ENCODE results near the gene NR3C2.

- TF ChIP-seq, protein P1, sequence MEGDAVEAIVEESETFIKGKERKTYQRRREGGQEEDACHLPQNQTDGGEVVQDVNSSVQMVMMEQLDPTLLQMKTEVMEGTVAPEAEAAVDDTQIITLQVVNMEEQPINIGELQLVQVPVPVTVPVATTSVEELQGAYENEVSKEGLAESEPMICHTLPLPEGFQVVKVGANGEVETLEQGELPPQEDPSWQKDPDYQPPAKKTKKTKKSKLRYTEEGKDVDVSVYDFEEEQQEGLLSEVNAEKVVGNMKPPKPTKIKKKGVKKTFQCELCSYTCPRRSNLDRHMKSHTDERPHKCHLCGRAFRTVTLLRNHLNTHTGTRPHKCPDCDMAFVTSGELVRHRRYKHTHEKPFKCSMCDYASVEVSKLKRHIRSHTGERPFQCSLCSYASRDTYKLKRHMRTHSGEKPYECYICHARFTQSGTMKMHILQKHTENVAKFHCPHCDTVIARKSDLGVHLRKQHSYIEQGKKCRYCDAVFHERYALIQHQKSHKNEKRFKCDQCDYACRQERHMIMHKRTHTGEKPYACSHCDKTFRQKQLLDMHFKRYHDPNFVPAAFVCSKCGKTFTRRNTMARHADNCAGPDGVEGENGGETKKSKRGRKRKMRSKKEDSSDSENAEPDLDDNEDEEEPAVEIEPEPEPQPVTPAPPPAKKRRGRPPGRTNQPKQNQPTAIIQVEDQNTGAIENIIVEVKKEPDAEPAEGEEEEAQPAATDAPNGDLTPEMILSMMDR (IDR thresholded peaks at IDR 0.05; ENCODE audit: low read length): no peak
- no peak for TF ChIP-seq EZH2 (optimal IDR thresholded peaks at IDR 0.05; ENCODE audit: low read depth, low read length)
Measured at GRCh38 chr4:148226341-148226740, 215.9 kb downstream of the NR3C2 start.
